B cell (primary cell): ENCODE data around the gene NKX2-2.

Experiments
- CTCF ChIP-seq: fragments of 200-600 bp; IDR thresholded peaks from one replicate; pipeline ENCODE4 v1.8.0; 2022; ENCODE audit warnings: antibody characterized with exemption, mild to moderate bottlenecking
- EZH2 ChIP-seq: IDR thresholded peaks from 2 replicates; pipeline ENCODE4 v1.6.1; 2012; ENCODE audit warnings: borderline replicate concordance, low read depth, mild to moderate bottlenecking, moderate library complexity, low read length; ENCODE audit not compliant: insufficient read depth, poor library complexity, severe bottlenecking

GRCh38 chr20:21490105-21490504 is 23.8 kb downstream of the NKX2-2 start:
- no peak for TF ChIP-seq CTCF
- no peak for TF ChIP-seq EZH2
